ENCODE measurements around the gene PAK4. TPM values are rescaled to one million over a fixed set of nuclear protein-coding genes. Genes with fewer than 3 reads are reported as not detected.

Gene PAK4
- total RNA-seq, 1 experiment from 2014 or later, result 90.1 TPM

DNA sequence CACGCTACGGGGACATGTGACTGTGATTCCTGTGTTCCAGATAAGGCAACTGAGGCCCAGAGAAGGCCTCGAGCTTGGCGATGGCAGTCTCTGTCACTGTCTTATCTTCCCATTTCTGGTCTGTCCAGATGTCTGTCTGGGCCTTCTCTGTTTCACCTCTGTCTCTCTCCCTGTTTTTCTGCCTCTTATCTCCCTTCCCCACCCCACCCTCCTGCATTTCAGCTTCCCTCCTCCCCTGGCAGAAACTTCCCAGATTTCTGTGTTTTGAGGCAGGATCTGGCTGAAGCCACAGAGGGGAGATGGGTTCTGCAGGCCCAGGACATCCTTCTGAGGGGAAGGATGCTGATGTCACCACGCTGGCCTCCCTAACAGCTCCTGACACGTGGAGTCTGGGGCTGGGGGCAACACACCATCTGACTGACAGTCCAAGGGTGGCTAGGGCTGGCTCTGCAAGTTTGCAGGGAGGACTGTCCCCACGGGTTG is 14.4 kb downstream of the PAK4 start:
- Histone ChIP-seq H3K4me1 (ENCODE audit: control insufficient read depth in 1 of 2, insufficient read depth in 2 of 2, low read length in 2 of 2) (peaks cover 11 to 18% of the 10 kb centered on the region in 2 experiments), H3K9ac (ENCODE audit: low read length) (no peak overlapping the region), H3K4me3 (replicated peaks in 1 of 2; ENCODE audit: low read depth in 1 of 2, low read length in 2 of 2) (no peak overlapping the region), H2AFZ (ENCODE audit: low read depth, low read length, poor library complexity, severe bottlenecking) (no peak overlapping the region), H3K4me2 (ENCODE audit: low read length) (no peak overlapping the region), H3K9me3 (ENCODE audit: control insufficient read depth in 1 of 2, insufficient read depth in 1 of 2, low read depth in 1 of 2, low read length in 2 of 2) (no peaks in the 10 kb centered on the region), H3K9me2 (ENCODE audit: insufficient read depth) (no peaks in the 10 kb centered on the region), H3K36me3 (ENCODE audit: control insufficient read depth in 1 of 2, insufficient read depth in 2 of 2, low read length in 2 of 2) (no peaks in the 10 kb centered on the region), H3K79me2 (ENCODE audit: insufficient read depth, low read length) (peaks cover 96% of the 10 kb centered on the region), H3K27me3 (ENCODE audit: insufficient read depth, low read length) (no peaks in the 10 kb centered on the region), H4K20me1 (ENCODE audit: insufficient read depth) (no peaks in the 10 kb centered on the region), H3K27ac (ENCODE audit: low read depth, low read length) (no peak overlapping the region)
- intact Hi-C loops (cut with micrococcal nuclease), result no loop called here
- ATAC-seq (no peak), DNase-seq (ENCODE audit: low read depth, low spot score) (no peak)
- ChIA-PET POLR2A (no interaction called here), RAD21 (ENCODE audit: low non-redundant PET in 1 of 2, low total read pairs in 2 of 2, uncharacterized antibody in 2 of 2, unreplicated experiment in 2 of 2) (no interaction called here), CTCF (no interaction called here)
- BruUV-seq (replicated peaks), result no TSS peak
- no peak for TF ChIP-seq EZH2 (IDR thresholded peaks at IDR 0.05)
- TF ChIP-seq RAD21 (IDR thresholded peaks at IDR 0.05; ENCODE audit: low read depth), result no peak
- TF ChIP-seq, protein P1, sequence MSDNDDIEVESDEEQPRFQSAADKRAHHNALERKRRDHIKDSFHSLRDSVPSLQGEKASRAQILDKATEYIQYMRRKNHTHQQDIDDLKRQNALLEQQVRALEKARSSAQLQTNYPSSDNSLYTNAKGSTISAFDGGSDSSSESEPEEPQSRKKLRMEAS (IDR thresholded peaks at IDR 0.05), result no peak
- TF ChIP-seq TCF7L2 (IDR thresholded peaks at IDR 0.05; ENCODE audit: borderline replicate concordance, extremely low read depth, insufficient read depth, insufficient read length), result no peak
- TF ChIP-seq ZNF274 (IDR thresholded peaks at IDR 0.05; ENCODE audit: low read depth, low read length), result no peak
- TF ChIP-seq, protein P2, sequence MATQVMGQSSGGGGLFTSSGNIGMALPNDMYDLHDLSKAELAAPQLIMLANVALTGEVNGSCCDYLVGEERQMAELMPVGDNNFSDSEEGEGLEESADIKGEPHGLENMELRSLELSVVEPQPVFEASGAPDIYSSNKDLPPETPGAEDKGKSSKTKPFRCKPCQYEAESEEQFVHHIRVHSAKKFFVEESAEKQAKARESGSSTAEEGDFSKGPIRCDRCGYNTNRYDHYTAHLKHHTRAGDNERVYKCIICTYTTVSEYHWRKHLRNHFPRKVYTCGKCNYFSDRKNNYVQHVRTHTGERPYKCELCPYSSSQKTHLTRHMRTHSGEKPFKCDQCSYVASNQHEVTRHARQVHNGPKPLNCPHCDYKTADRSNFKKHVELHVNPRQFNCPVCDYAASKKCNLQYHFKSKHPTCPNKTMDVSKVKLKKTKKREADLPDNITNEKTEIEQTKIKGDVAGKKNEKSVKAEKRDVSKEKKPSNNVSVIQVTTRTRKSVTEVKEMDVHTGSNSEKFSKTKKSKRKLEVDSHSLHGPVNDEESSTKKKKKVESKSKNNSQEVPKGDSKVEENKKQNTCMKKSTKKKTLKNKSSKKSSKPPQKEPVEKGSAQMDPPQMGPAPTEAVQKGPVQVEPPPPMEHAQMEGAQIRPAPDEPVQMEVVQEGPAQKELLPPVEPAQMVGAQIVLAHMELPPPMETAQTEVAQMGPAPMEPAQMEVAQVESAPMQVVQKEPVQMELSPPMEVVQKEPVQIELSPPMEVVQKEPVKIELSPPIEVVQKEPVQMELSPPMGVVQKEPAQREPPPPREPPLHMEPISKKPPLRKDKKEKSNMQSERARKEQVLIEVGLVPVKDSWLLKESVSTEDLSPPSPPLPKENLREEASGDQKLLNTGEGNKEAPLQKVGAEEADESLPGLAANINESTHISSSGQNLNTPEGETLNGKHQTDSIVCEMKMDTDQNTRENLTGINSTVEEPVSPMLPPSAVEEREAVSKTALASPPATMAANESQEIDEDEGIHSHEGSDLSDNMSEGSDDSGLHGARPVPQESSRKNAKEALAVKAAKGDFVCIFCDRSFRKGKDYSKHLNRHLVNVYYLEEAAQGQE (IDR thresholded peaks at IDR 0.05; ENCODE audit: low read depth), result no peak
- no peak for TF ChIP-seq SRF (IDR thresholded peaks at IDR 0.05; ENCODE audit: low read depth)
- TF ChIP-seq, protein P3, sequence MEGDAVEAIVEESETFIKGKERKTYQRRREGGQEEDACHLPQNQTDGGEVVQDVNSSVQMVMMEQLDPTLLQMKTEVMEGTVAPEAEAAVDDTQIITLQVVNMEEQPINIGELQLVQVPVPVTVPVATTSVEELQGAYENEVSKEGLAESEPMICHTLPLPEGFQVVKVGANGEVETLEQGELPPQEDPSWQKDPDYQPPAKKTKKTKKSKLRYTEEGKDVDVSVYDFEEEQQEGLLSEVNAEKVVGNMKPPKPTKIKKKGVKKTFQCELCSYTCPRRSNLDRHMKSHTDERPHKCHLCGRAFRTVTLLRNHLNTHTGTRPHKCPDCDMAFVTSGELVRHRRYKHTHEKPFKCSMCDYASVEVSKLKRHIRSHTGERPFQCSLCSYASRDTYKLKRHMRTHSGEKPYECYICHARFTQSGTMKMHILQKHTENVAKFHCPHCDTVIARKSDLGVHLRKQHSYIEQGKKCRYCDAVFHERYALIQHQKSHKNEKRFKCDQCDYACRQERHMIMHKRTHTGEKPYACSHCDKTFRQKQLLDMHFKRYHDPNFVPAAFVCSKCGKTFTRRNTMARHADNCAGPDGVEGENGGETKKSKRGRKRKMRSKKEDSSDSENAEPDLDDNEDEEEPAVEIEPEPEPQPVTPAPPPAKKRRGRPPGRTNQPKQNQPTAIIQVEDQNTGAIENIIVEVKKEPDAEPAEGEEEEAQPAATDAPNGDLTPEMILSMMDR (IDR thresholded peaks at IDR 0.05 in 2 of 3, conservative IDR thresholded peaks at IDR 0.05 in 1 of 3; ENCODE audit: borderline replicate concordance in 1 of 3, insufficient read depth in 1 of 3, low read depth in 2 of 3, low read length in 2 of 3), result no peak
- TF ChIP-seq FOSL1 (IDR thresholded peaks at IDR 0.05; ENCODE audit: low read depth), result no peak
- TF ChIP-seq SIN3A (IDR thresholded peaks at IDR 0.05; ENCODE audit: low read depth), result no peak
- TF ChIP-seq, protein P4, sequence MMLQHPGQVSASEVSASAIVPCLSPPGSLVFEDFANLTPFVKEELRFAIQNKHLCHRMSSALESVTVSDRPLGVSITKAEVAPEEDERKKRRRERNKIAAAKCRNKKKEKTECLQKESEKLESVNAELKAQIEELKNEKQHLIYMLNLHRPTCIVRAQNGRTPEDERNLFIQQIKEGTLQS (IDR thresholded peaks at IDR 0.05), result no peak
